ENCODE measurements around the gene HSPBP1.
"Not testable (repeated sequence)": the region's sequence is repeated elsewhere in the genome, so short reads cannot be mapped to it uniquely, and the experiment has no call there.

The HSPBP1 gene, protein sequence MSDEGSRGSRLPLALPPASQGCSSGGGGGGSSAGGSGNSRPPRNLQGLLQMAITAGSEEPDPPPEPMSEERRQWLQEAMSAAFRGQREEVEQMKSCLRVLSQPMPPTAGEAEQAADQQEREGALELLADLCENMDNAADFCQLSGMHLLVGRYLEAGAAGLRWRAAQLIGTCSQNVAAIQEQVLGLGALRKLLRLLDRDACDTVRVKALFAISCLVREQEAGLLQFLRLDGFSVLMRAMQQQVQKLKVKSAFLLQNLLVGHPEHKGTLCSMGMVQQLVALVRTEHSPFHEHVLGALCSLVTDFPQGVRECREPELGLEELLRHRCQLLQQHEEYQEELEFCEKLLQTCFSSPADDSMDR

GRCh38 chr19:55279770-55280643 is at the start of gene HSPBP1:
Gene HSPBP1, minus strand, starts transcription at chr19:55280110. Its CDS starts 502 bp downstream, at chr19:55279608.
- no peaks in the 10 kb centered on the region for H3K9me3 Mint-ChIP-seq
- intact Hi-C loops (cut with micrococcal nuclease) = loop anchor here (1.0 kb wide), 1 partner anchor 21 kb away; the partner anchor contains the start of gene PPP6R1
- peak within 1 kb of the TSS; percentile 91 for H3K4me3 Mint-ChIP-seq
- peaks cover 34% of the 10 kb centered on the region for H3K4me1 Mint-ChIP-seq (ENCODE audit: low read depth)
- H3K27ac Mint-ChIP-seq = peak within 1 kb of the TSS; percentile 92
- H3K36me3 Mint-ChIP-seq (ENCODE audit: low read depth) = peaks cover 24% of the 10 kb centered on the region
- H3K27me3 Mint-ChIP-seq = peaks cover 14% of the 10 kb centered on the region

DNA sequence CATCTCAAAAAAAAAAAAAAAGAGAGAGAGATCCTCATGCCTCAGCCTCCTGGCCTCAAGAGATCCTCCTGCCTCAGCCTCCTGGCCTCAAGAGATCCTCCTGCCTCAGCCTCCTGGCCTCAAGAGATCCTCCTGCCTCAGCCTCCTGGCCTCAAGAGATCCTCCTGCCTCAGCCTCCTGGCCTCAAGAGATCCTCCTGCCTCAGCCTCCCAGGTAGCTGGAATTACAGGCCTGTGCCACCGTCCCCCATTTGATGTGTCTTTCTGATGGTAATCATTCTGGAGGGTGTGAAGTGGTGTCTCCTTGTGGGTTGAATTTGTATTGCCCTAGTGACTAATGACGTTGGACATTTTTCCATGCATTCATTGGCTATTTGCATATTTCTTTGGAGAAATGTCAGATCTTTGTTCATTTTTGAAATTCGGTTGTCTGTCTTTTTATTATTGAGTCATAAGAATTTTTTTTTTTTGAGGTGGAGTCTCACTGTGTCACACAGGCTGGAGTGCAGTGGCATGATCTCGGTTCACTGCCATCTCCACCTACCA is 48.9 kb upstream of the HSPBP1 start:
- Mint-ChIP-seq H3K4me1 (ENCODE audit: low read depth) (peaks cover 58% of the 10 kb centered on the region), H3K27ac (peak overlapping the region; percentile 55)
- intact Hi-C loops (cut with micrococcal nuclease); H3K27me3 Mint-ChIP-seq; H3K9me3 Mint-ChIP-seq; H3K36me3 Mint-ChIP-seq (ENCODE audit: low read depth); H3K4me3 Mint-ChIP-seq: not testable (repeated sequence)

- Mint-ChIP-seq H3K27me3 (no peaks in the 10 kb centered on the region), H3K4me1 (ENCODE audit: low read depth) (peaks cover 68% of the 10 kb centered on the region), H3K4me3 (peak within 1 kb of the TSS; percentile 90), H3K36me3 (ENCODE audit: low read depth) (peaks cover 39% of the 10 kb centered on the region), H3K27ac (peak within 1 kb of the TSS; percentile 94), H3K9me3 (no peaks in the 10 kb centered on the region)
- intact Hi-C loops (cut with micrococcal nuclease) = loop anchor here (2.0 kb wide), 1 partner anchor 14 kb away; the partner anchor contains the start of gene KMT5C
Observed at GRCh38 chr19:55325172-55325571, 45.3 kb upstream of the HSPBP1 start, which contains the start of gene TMEM150B. Gene TMEM150B, minus strand, starts transcription at chr19:55325341. Its CDS starts 4,305 bp downstream, at chr19:55321036.

- Mint-ChIP-seq H3K9me3 (no peaks in the 10 kb centered on the region), H3K36me3 (ENCODE audit: low read depth) (peaks cover 44% of the 10 kb centered on the region), H3K4me3 (peak overlapping the region; percentile 90), H3K4me1 (ENCODE audit: low read depth) (peaks cover 68% of the 10 kb centered on the region), H3K27me3 (no peaks in the 10 kb centered on the region), H3K27ac (peak overlapping the region; percentile 94)
- intact Hi-C loops (cut with micrococcal nuclease) = loop anchor here (2.0 kb wide), 1 partner anchor 14 kb away; the partner anchor contains the start of gene KMT5C
Observed at GRCh38 chr19:55324662-55325061, 44.8 kb upstream of the HSPBP1 start.

- H3K27ac Mint-ChIP-seq = peak overlapping the region; percentile 94
- H3K4me3 Mint-ChIP-seq = peak overlapping the region; percentile 77
- H3K27me3 Mint-ChIP-seq = no peaks in the 10 kb centered on the region
- peaks cover 67% of the 10 kb centered on the region for H3K36me3 Mint-ChIP-seq (ENCODE audit: low read depth)
- peaks cover 60% of the 10 kb centered on the region for H3K4me1 Mint-ChIP-seq (ENCODE audit: low read depth)
- intact Hi-C loops (cut with micrococcal nuclease) = no loop called here
- H3K9me3 Mint-ChIP-seq = no peaks in the 10 kb centered on the region
Observed at GRCh38 chr19:55322204-55322885, 42.4 kb upstream of the HSPBP1 start.

GRCh38 chr19:55321466-55322137 is 41.7 kb upstream of the HSPBP1 start:
- Mint-ChIP-seq H3K4me1 (ENCODE audit: low read depth) (peaks cover 57% of the 10 kb centered on the region), H3K27me3 (no peaks in the 10 kb centered on the region), H3K27ac (peak overlapping the region; percentile 94), H3K4me3 (peak overlapping the region; percentile 77), H3K36me3 (ENCODE audit: low read depth) (peaks cover 74% of the 10 kb centered on the region), H3K9me3 (no peaks in the 10 kb centered on the region)
- intact Hi-C loops (cut with micrococcal nuclease) = no loop called here

DNA sequence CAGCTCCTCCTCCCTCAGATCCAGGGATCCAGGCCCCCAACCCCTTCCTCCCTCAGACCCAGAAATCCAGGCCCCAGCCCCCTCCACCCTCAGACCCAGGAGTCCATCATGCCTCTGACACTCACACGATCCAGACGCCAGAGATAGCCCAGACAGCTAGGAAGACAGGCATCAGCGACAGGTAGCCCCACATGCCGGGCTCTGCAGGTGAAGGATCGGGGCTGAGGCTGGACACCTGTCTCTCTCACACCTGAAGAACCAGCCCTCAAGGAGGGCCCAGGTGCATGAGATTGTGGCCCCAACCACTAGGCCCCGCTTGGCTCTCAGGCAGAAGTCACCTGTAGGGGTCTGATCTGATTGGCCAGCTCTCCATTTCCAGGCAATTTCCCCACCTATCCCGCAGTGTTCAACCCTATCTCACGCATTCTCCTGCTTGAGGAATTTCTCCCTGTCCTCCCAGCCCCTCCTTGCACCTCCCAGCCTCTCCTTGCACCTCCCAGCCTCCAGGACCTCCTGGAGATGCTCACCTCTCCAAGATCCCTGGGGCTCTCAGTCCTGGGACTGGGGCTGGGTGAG is 41.0 kb upstream of the HSPBP1 start:
- Mint-ChIP-seq H3K9me3 (no peaks in the 10 kb centered on the region), H3K27ac (peak overlapping the region; percentile 94), H3K4me3 (no peak overlapping the region), H3K27me3 (no peaks in the 10 kb centered on the region), H3K4me1 (ENCODE audit: low read depth) (peaks cover 50% of the 10 kb centered on the region), H3K36me3 (ENCODE audit: low read depth) (peaks cover 80% of the 10 kb centered on the region)
- intact Hi-C loops (cut with micrococcal nuclease) = no loop called here

- Mint-ChIP-seq H3K4me1 (ENCODE audit: low read depth) (peaks cover 39% of the 10 kb centered on the region), H3K4me3 (no peak overlapping the region), H3K9me3 (no peaks in the 10 kb centered on the region), H3K36me3 (ENCODE audit: low read depth) (peaks cover 88% of the 10 kb centered on the region), H3K27me3 (no peaks in the 10 kb centered on the region), H3K27ac (peak overlapping the region; percentile 6)
- intact Hi-C loops (cut with micrococcal nuclease) = no loop called here
Observed at GRCh38 chr19:55319785-55320184, 39.9 kb upstream of the HSPBP1 start.

GRCh38 chr19:55316646-55317045 is 36.7 kb upstream of the HSPBP1 start:
- Mint-ChIP-seq H3K27me3 (no peaks in the 10 kb centered on the region), H3K9me3 (no peaks in the 10 kb centered on the region), H3K4me1 (ENCODE audit: low read depth) (peaks cover 32% of the 10 kb centered on the region), H3K4me3 (no peak overlapping the region), H3K36me3 (ENCODE audit: low read depth) (peaks cover 99% of the 10 kb centered on the region), H3K27ac (no peak overlapping the region)
- intact Hi-C loops (cut with micrococcal nuclease) = no loop called here

GRCh38 chr19:55315956-55316525 is 36.1 kb upstream of the HSPBP1 start:
- Mint-ChIP-seq H3K4me1 (ENCODE audit: low read depth) (peaks cover 26% of the 10 kb centered on the region), H3K36me3 (ENCODE audit: low read depth) (peaks cover 98% of the 10 kb centered on the region), H3K4me3 (no peak overlapping the region), H3K27me3 (no peaks in the 10 kb centered on the region), H3K27ac (no peak overlapping the region), H3K9me3 (no peaks in the 10 kb centered on the region)
- intact Hi-C loops (cut with micrococcal nuclease) = no loop called here

DNA sequence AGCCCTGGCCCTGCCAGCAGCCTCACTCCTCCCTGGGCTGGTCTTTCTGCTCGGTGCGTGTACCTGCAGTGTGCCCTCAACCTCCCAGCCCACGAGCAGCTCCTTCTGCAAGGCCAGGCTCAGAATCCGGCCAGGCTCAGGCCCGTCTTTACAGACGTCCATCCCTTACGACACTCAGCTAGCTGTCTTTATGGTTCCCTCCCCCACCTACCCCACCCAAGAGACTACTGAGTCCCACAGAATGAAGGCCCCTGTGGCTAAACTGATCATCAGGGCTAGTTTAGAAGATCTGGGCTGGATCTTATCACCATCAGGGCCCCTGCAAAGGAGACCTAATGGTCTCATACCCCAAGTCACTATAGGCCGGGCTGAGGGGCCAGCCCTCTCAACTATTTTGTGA is 34.5 kb upstream of the HSPBP1 start:
- intact Hi-C loops (cut with micrococcal nuclease) = no loop called here
- Mint-ChIP-seq H3K27me3 (no peaks in the 10 kb centered on the region), H3K36me3 (ENCODE audit: low read depth) (peaks cover 81% of the 10 kb centered on the region), H3K4me1 (ENCODE audit: low read depth) (peaks cover 13% of the 10 kb centered on the region), H3K9me3 (no peaks in the 10 kb centered on the region), H3K27ac (peak overlapping the region; percentile 62), H3K4me3 (no peak overlapping the region)

- Mint-ChIP-seq H3K27ac (peak overlapping the region; percentile 6), H3K27me3 (no peaks in the 10 kb centered on the region), H3K36me3 (ENCODE audit: low read depth) (peaks cover 66% of the 10 kb centered on the region), H3K9me3 (no peaks in the 10 kb centered on the region), H3K4me1 (ENCODE audit: low read depth) (peaks cover 13% of the 10 kb centered on the region), H3K4me3 (no peak overlapping the region)
- intact Hi-C loops (cut with micrococcal nuclease) = no loop called here
Observed at GRCh38 chr19:55312621-55313512, 33.0 kb upstream of the HSPBP1 start.
